Caco-2 (cell line): ENCODE data around the gene CISTR. TPM values are rescaled to one million over a fixed set of nuclear protein-coding genes. Genes with fewer than 3 reads are reported as not detected.
"Not testable (repeated sequence)": the region's sequence is repeated elsewhere in the genome, so short reads cannot be mapped to it uniquely, and the experiment has no call there.

ENCODE experiments used
- BruUV-seq: library from RNA; stranded (reverse); fragments of 400-500 nt; replicated peaks from 2 replicates; lab custom pipeline; 2021; lab: Mats Ljungman, UMichigan
- CTCF ChIA-PET: fragments of 300-600 bp; sonication (Branson Sonifier 250); formaldehyde crosslinking; loops from one replicate; lab custom pipeline; 2022; ENCODE audit warnings: antibody characterized with exemption; lab: Charles Lee
- POLR2A ChIA-PET: fragments of 300-600 bp; sonication (Branson Sonifier 250); formaldehyde crosslinking; loops from one replicate; lab custom pipeline; 2022; ENCODE audit warnings: antibody characterized with exemption; lab: Charles Lee
- DNase-seq, 2 experiments: peaks; one replicate each; pipeline versions ENCODE4 v3.0.0 to v3.0.0-alpha.2; 2020 to 2022
- H3K27me3 ChIP-seq: replicated peaks from 2 replicates; pipeline ENCODE4 v1.6.0; 2011; ENCODE audit warnings: low read length; ENCODE audit not compliant: control insufficient read depth, insufficient read depth
- H3K36me3 ChIP-seq: 2 replicates; pipeline ENCODE4 v1.5.1; 2011; ENCODE audit warnings: low read length; ENCODE audit not compliant: control insufficient read depth, insufficient read depth
- H3K4me1 ChIP-seq: fragments of 250-450 bp; sonication (Bioruptor Pico); 2 replicates; pipeline ENCODE4 v1.5.1; 2020; ENCODE audit warnings: mild to moderate bottlenecking
- H3K4me3 ChIP-seq: 2 replicates; pipeline ENCODE4 v1.5.1; 2011; ENCODE audit warnings: low read depth, mild to moderate bottlenecking, control low read depth, low read length
- H3K9me3 ChIP-seq: fragments of 250-450 bp; sonication (Bioruptor Pico); 2 replicates; pipeline ENCODE4 v1.5.1; 2020; ENCODE audit warnings: mild to moderate bottlenecking, moderate library complexity
- H3K27ac Mint-ChIP-seq: one replicate; pipeline ENCODE4 v1.8.0; 2022; ENCODE audit warnings: mixed read lengths; ENCODE audit not compliant: unreplicated experiment
- H3K27me3 Mint-ChIP-seq: one replicate; pipeline ENCODE4 v1.8.0; 2022; ENCODE audit warnings: mixed read lengths; ENCODE audit not compliant: insufficient read depth, unreplicated experiment
- H3K36me3 Mint-ChIP-seq: one replicate; pipeline ENCODE4 v1.8.0; 2022; ENCODE audit warnings: mild to moderate bottlenecking, mixed read lengths; ENCODE audit not compliant: insufficient read depth, unreplicated experiment
- H3K4me1 Mint-ChIP-seq: one replicate; pipeline ENCODE4 v1.8.0; 2022; ENCODE audit warnings: low read depth, mixed read lengths; ENCODE audit not compliant: unreplicated experiment
- H3K4me3 Mint-ChIP-seq: one replicate; pipeline ENCODE4 v1.8.0; 2022; ENCODE audit warnings: mild to moderate bottlenecking, moderate library complexity, mixed read lengths; ENCODE audit not compliant: unreplicated experiment
- H3K9me3 Mint-ChIP-seq: one replicate; pipeline ENCODE4 v1.8.0; 2022; ENCODE audit warnings: mixed read lengths; ENCODE audit not compliant: unreplicated experiment
- CTCF ChIP-seq, 2 experiments: fragments of 200-600 bp in 1 of 2; IDR thresholded peaks; 1 replicate in 1 of 2; 2 replicates in 1 of 2; pipeline versions ENCODE4 v1.5.1 to v1.8.0; 2011 to 2022; ENCODE audit warnings: antibody characterized with exemption in 1 of 2, control low read depth in 1 of 2, inconsistent platforms in 1 of 2, low read depth in 1 of 2, low read length in 1 of 2, mild to moderate bottlenecking in 1 of 2, moderate library complexity in 1 of 2; ENCODE audit not compliant: insufficient read depth in 1 of 2, severe bottlenecking in 1 of 2, unreplicated experiment in 1 of 2
- intact Hi-C: fragments of 100-400 bp; cut with micrococcal nuclease; formaldehyde crosslinking; loops from one replicate; pipeline ENCODE4 v1.10.0; 2022; ENCODE audit not compliant: unreplicated experiment
- total RNA-seq: library from RNA; stranded (reverse); gene quantifications from 2 replicates; pipeline ENCODE4 v1.2.3, GENCODE V29; 2022

CISTR gene
- total RNA-seq, 1 experiment from 2014 or later: not detected

DNA sequence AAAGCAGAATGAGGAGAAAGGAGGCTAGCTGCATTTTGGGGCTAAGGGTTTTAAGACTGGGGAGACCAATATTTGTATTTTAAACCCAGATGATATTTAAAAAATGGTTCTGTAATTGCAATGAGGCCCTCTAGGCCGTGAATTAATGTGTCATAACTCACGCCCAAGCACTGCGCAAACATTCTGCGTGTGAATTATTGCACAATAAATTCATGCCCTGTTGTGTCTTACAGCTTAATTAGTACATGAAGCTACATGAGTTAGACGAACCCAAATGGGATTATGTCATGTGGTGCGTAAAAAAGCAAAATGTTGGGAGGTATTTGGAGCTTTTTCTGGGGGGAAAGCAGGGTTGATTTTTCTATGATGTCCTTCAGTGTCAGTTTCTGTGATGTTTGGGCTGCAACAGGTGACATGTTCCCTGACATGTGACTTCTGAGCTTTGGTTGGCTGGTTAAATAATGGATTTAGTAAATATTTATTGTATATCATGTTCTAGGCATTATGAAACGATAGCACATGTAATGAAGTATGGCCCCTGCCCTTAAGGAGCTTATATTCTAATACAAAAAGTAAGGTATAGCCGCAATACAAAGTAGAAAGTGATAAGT lies 30.4 kb upstream of the CISTR start:
- POLR2A ChIA-PET: no interaction called here
- Histone ChIP-seq H3K4me3 (no peak overlapping the region), H3K27me3 (no peaks in the 10 kb centered on the region), H3K9me3 (no peaks in the 10 kb centered on the region), H3K36me3 (no peaks in the 10 kb centered on the region), H3K4me1 (no peaks in the 10 kb centered on the region)
- no TSS peak for BruUV-seq
- TF ChIP-seq CTCF (IDR thresholded peaks at IDR 0.05; ENCODE audit: insufficient read depth in 1 of 2, low read depth in 1 of 2, low read length in 1 of 2, severe bottlenecking in 1 of 2, unreplicated experiment in 1 of 2): no peak
- CTCF ChIA-PET: no interaction called here
- intact Hi-C loops: no loop called here
- Mint-ChIP-seq H3K4me3 (no peak overlapping the region), H3K27ac (no peak overlapping the region), H3K36me3 (no peaks in the 10 kb centered on the region), H3K27me3 (peaks cover 10% of the 10 kb centered on the region), H3K9me3 (no peaks in the 10 kb centered on the region), H3K4me1 (peaks cover 11% of the 10 kb centered on the region)
- no peak for DNase-seq

DNA sequence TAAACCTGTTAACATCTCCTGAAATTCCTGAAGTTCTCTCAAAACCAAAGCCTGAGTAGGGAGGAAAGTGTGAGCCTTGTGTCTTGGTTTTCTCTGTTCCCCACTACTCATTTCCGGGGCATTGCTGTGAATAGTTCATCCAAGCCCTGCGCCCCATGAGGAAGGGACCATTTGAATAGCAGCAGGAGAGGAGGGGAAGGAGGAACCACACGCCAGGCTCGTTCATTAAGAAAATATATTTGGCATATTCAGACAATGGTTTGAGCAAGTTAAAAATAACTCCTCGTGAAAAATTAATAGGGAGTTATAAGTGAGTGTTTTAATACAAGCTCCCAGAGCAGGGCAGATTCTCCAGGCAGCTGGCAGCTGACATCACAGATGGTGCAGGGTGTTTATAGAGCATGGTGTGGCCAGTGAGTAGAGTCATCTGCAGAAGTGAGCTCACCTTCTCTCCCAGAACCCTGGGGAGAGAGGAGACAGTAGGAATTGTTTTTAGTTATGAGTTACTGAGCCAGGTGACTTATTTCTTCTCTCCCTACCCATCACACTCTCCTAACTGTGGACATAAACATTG lies 29.5 kb upstream of the CISTR start:
- peaks cover 10% of the 10 kb centered on the region for H3K27me3 Mint-ChIP-seq
- CTCF ChIA-PET: no interaction called here
- no peaks in the 10 kb centered on the region for H3K9me3 ChIP-seq
- intact Hi-C loops: no loop called here
- H3K27ac Mint-ChIP-seq: no peak overlapping the region
- H3K4me3 Mint-ChIP-seq: no peak overlapping the region
- no peaks in the 10 kb centered on the region for H3K27me3 ChIP-seq
- H3K4me3 ChIP-seq: no peak overlapping the region
- no peak for TF ChIP-seq CTCF (IDR thresholded peaks at IDR 0.05; ENCODE audit: insufficient read depth in 1 of 2, low read depth in 1 of 2, low read length in 1 of 2, severe bottlenecking in 1 of 2, unreplicated experiment in 1 of 2)
- POLR2A ChIA-PET: no interaction called here
- no peaks in the 10 kb centered on the region for H3K36me3 Mint-ChIP-seq
- no peaks in the 10 kb centered on the region for H3K9me3 Mint-ChIP-seq
- no peaks in the 10 kb centered on the region for H3K4me1 ChIP-seq
- no peaks in the 10 kb centered on the region for H3K36me3 ChIP-seq
- no TSS peak for BruUV-seq
- DNase-seq: no peak
- H3K4me1 Mint-ChIP-seq: peaks cover 14% of the 10 kb centered on the region

DNA sequence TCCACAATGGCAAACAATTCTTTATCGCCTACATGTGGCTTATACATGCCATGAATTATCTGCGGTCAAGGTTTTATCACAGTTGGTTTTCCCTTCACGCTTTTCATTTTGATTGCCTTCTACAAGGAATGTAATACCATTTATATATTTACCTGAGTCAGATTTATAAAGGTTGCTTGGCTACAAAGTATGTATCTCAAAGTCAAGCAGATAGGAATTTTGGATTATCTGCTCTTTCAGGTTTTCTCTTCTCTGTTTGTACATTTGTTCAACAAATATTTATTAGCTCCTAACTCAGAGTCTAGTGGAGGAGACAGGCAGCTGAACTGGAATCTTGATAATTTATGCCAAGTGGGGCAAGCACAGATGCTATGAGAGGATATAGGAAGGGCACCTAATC lies 28.5 kb upstream of the CISTR start:
- POLR2A ChIA-PET: no interaction called here
- peak overlapping the region; percentile 18 for H3K27ac Mint-ChIP-seq

DNA sequence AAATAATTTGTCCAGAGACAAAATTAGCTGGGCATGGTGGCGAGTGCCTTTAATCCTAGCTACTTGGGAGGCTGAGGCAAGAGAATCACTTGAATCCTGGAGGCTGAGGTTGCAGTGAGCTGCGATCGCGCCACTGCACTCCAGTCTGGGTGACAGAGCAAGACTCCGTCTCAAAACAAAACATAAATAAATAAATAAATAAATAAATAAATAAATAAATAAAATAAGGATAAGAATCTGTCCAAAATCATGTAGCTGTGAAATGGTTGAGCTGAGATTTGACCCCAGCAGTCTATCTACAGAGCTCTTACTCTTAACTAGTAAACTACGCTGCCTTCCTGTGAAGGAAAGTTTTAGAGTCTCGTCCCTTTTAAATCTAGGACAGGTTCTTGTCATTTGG lies 27.9 kb upstream of the CISTR start:
- H3K9me3 Mint-ChIP-seq, H3K4me1 ChIP-seq, H3K36me3 Mint-ChIP-seq, DNase-seq, H3K36me3 ChIP-seq, POLR2A ChIA-PET, CTCF ChIA-PET, H3K27ac Mint-ChIP-seq, H3K4me3 ChIP-seq, H3K9me3 ChIP-seq, H3K4me3 Mint-ChIP-seq, BruUV-seq, H3K27me3 ChIP-seq, H3K27me3 Mint-ChIP-seq, intact Hi-C loops: not testable (repeated sequence)
- peaks cover 14% of the 10 kb centered on the region for H3K4me1 Mint-ChIP-seq

More for the DNA sequence above, 28.5 kb upstream of the CISTR start:
- Mint-ChIP-seq H3K4me1 (peaks cover 14% of the 10 kb centered on the region), H3K4me3 (no peak overlapping the region), H3K9me3 (no peaks in the 10 kb centered on the region), H3K27me3 (peaks cover 10% of the 10 kb centered on the region), H3K36me3 (no peaks in the 10 kb centered on the region)
- CTCF ChIA-PET: no interaction called here
- no peak for TF ChIP-seq CTCF (IDR thresholded peaks at IDR 0.05; ENCODE audit: insufficient read depth in 1 of 2, low read depth in 1 of 2, low read length in 1 of 2, severe bottlenecking in 1 of 2, unreplicated experiment in 1 of 2)
- H3K4me1 ChIP-seq: no peaks in the 10 kb centered on the region
- H3K27me3 ChIP-seq: no peaks in the 10 kb centered on the region
- no peak overlapping the region for H3K4me3 ChIP-seq
- DNase-seq: no peak
- H3K9me3 ChIP-seq: no peaks in the 10 kb centered on the region
- intact Hi-C loops: no loop called here
- BruUV-seq: no TSS peak
- no peaks in the 10 kb centered on the region for H3K36me3 ChIP-seq
